GM12874 (cell line): Measurements from ENCODE around the gene RAB40C.

Source experiments
- TF ChIP-seq, protein P1 (sequence below): IDR thresholded peaks from 2 replicates; pipeline ENCODE4 v1.5.1; 2011; ENCODE audit warnings: low read depth, mild to moderate bottlenecking, control low read depth, low read length, moderate library complexity; ENCODE audit not compliant: insufficient read depth

RAB40C gene

DNA sequence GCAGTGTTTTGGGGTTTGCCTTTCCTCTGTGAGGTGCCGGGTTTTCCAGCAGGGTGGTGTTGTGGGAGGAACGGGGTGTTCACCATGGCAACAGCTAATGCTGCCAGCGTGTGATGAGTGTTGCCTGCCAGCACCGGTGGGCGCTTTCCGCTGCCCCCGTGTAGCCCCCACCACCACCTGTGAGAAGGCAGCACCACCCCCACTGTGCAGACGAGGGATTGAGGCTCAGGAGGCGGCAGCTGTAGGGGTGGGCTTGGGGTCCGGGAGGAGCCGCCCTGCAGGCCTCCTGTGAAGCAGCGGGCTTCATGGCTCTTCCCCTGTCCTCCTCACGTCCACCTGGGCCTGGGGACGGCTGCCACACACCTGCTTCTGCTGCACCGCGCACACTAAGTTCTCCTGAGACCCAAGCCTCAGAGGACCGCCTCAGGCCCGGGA is 5.2 kb downstream of the RAB40C start:
- TF ChIP-seq, protein P1, sequence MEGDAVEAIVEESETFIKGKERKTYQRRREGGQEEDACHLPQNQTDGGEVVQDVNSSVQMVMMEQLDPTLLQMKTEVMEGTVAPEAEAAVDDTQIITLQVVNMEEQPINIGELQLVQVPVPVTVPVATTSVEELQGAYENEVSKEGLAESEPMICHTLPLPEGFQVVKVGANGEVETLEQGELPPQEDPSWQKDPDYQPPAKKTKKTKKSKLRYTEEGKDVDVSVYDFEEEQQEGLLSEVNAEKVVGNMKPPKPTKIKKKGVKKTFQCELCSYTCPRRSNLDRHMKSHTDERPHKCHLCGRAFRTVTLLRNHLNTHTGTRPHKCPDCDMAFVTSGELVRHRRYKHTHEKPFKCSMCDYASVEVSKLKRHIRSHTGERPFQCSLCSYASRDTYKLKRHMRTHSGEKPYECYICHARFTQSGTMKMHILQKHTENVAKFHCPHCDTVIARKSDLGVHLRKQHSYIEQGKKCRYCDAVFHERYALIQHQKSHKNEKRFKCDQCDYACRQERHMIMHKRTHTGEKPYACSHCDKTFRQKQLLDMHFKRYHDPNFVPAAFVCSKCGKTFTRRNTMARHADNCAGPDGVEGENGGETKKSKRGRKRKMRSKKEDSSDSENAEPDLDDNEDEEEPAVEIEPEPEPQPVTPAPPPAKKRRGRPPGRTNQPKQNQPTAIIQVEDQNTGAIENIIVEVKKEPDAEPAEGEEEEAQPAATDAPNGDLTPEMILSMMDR, result no peak

DNA sequence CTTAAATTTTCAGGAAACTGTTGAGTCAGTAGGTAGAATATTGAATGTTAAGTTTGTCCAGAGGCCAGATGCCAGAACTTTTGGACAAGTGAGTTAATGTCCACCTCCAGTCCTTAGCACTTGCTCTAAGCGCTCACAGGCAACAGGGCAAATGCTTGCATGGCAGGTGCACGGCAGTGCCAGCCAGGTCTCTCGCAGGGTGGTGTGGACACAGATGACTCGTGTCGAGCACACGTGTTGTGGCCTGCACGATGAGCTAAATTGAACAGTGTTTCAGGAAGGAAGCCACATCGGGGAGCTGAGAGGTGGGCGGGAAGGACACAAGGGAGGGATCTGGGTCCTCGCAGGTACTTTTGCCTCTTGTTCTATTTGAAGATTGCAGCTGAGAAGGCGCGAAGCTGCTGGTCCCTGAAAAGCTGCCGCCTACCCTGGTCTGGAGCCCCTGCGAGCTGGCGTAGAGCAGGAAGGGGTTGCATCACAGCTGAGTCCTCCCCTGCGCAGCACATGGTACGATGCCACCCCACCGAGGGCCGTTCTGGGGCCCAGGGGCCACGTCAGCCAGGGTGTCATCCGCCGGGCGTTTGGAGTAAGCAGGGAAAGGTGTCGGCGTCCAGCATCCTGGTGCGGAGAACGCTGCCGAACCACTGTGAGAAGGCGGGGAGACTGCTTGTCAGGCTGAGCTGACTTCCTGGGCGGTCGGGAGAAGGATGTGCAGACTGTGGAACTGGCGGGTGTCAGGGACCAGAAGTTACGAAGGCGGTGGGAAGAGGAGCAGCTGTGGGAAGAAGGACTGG is 6.3 kb downstream of the RAB40C start:
- TF ChIP-seq, protein P1, result no peak

DNA sequence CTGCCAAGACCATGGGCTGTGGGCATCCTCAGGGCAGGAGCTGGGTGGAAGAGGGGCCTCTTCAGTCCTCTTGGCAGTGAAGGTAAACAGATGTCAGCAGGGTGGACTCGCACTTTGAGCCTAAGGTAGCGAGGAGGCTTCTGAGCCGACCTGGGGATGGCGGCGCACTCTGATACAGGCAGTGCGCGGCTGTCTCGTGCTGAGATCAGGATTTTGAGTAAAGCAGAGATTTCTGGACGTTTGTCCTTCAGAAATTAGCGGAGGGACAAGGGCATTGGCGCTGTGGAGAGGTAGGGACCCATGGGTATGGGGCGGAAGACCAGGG is 6.8 kb downstream of the RAB40C start:
- TF ChIP-seq, protein P1, result no peak

DNA sequence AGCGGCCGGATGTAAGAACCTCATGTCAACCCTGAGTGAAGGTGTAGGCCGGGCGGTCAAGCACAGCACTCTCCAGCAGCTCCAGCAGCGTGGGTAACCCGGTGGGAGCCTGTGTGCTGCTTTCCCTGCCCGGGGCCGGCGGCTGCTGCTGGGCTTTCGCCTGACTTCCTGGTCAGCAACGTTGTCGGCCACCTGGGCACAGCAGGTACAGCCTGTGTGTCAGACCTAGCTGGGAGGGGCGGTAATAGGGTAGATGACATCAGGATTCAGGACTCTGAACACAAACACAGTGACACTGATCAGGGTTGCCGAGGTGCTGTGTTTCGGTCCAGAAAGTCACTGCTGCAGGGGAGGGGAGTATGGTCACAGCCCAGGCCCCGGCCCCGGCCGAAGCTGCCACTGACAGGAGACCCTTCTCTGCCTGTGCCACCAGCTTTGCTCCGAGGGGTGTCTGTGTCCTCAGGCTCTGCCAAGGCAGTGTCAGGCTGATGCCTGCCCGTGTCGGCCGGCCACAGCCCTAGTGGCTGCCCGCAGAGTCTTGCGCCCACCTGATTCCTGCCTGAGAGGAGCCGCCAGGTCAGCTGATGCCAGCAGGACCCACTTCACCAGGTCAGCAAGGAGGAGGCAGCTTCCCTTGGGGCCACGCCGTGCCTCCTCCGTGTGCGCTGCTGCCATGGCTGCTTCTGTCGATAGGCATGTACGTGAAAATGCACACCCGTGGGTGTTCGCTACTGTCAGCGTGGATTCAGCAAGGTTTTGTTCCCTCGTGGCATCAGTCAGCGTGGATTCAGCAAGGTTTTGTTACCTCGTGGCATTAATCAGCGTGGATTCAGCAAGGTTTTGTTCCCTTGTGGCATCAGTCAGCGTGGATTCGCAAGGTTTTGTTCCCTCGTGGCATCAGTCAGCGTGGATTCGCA is 9.2 kb downstream of the RAB40C start:
- TF ChIP-seq, protein P1, result no peak

DNA sequence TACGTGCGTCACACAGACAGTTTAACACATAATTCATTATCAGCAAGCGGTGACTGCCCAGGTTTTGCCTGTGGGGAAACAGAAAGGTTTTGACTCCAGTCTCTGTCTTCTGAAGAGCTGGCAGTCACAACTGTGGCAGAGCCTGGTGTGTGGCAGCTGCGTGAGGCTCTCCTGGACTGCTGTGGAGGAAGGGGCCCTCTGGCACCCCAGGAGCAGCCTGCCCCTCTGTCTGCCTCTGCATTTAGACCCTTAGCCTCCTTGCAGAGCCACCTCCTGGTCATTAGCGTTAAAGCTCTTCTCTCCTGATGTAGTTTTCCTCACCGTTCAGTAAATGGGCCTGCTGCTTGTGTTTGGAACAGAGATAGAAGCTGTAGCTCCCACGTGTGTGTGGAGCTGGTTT is 10.9 kb downstream of the RAB40C start:
- TF ChIP-seq, protein P1, result peak; percentile 32; the same call in 1 of the 2 replicates

DNA sequence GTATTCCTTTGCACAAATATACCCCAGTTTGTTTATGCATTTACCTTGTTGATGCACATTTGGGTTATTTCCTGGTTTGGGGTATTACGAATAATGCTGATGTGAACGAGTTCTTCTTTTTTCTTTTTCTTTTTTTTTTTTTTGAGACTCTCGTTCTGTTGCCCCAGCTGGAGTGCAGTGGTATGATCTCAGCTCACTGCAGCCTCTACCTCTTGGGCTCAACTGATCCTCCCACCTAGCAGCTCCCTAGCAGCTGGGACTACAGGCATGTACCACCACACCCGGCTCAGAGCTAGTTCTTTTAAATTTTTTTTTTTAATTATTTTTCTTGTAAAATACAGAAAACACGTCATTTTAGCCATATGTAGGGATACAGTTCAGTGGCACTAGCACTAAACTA is 14.1 kb downstream of the RAB40C start:
- TF ChIP-seq, protein P1, result no peak

DNA sequence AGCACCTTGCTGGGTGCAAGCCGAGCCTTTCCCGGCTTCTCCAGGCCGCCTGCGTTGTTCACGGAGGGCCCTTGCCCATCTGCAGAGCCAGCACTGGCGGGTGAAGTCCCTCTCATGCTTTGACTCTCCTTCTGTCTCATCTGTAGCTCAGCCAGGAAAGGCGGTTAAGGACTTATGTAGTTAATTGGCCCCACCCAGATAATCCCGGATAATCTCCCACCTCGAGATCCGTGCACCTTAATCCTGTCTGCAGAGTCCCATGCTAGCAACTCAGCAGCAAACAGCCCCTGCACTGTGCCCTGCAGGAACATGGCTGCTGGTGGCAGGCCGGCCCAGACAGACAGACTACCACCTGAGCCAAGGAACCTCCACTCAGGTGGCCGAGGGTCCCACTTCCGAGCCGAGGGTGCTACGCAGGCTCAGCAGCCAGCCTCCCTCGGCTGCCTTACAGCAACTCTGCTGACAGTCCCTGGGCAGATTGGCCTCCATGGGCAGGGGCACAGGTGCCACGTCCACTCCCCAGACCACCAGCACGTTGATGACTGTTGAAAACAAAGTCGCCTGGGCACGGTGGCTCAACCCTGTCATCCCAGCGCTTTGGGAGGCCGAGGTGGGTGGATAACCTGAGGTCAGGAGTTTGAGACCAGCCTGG is 16.9 kb downstream of the RAB40C start:
- TF ChIP-seq, protein P1, result no peak
